A673 (cell line): Measurements from ENCODE around the gene MYL6B. TPM values are rescaled to one million over a fixed set of nuclear protein-coding genes. Genes with fewer than 3 reads are reported as not detected.

Experiments used
- BruUV-seq: library from RNA; stranded (reverse); fragments of 400-500 nt; replicated peaks from 2 replicates; lab custom pipeline; 2021; lab: Mats Ljungman, UMichigan
- CTCF ChIA-PET: fragments of 300-600 bp; sonication (Branson Sonifier 250); formaldehyde crosslinking; loops from one replicate; lab custom pipeline; 2022; ENCODE audit warnings: antibody characterized with exemption; lab: Charles Lee
- POLR2A ChIA-PET: fragments of 300-600 bp; sonication (Branson Sonifier 250); formaldehyde crosslinking; loops from one replicate; lab custom pipeline; 2022; ENCODE audit warnings: antibody characterized with exemption; ENCODE audit not compliant: low non-redundant PET; lab: Charles Lee
- DNase-seq: peaks from one replicate; pipeline ENCODE4 v3.0.0-alpha.2; 2015; ENCODE audit warnings: low spot score
- H3K27ac ChIP-seq: fragments of 200-600 bp; sonication (generic); 2 replicates; pipeline ENCODE4 v1.5.1; 2016; ENCODE audit warnings: mixed run types, low read depth, mild to moderate bottlenecking, mixed read lengths, antibody characterized with exemption, low read length; ENCODE audit not compliant: poor library complexity, severe bottlenecking
- H3K27me3 ChIP-seq: fragments of 200-600 bp; sonication (generic); replicated peaks from 2 replicates; pipeline ENCODE4 v1.6.1; 2017; ENCODE audit warnings: mixed run types, low read depth, mild to moderate bottlenecking, mixed read lengths, antibody characterized with exemption, low read length; ENCODE audit not compliant: insufficient read depth, poor library complexity
- H3K36me3 ChIP-seq: fragments of 200-600 bp; sonication (generic); 2 replicates; pipeline ENCODE4 v1.6.1; 2016; ENCODE audit warnings: mixed run types, mild to moderate bottlenecking, mixed read lengths, antibody characterized with exemption, low read length; ENCODE audit not compliant: insufficient read depth, poor library complexity, severe bottlenecking
- H3K4me1 ChIP-seq: fragments of 200-600 bp; sonication (generic); 2 replicates; pipeline ENCODE4 v1.6.1; 2017; ENCODE audit warnings: mixed run types, mild to moderate bottlenecking, mixed read lengths, antibody characterized with exemption, low read length; ENCODE audit not compliant: insufficient read depth, poor library complexity, severe bottlenecking
- H3K4me3 ChIP-seq: fragments of 200-600 bp; sonication (generic); 2 replicates; pipeline ENCODE4 v1.5.1; 2016; ENCODE audit warnings: low read depth, mixed run types, mild to moderate bottlenecking, mixed read lengths, low read length; ENCODE audit not compliant: poor library complexity, severe bottlenecking
- H3K9me3 ChIP-seq: fragments of 200-600 bp; sonication (generic); 2 replicates; pipeline ENCODE4 v1.6.1; 2016; ENCODE audit warnings: mixed run types, low read depth, mild to moderate bottlenecking, mixed read lengths, antibody characterized with exemption, low read length; ENCODE audit not compliant: poor library complexity, severe bottlenecking
- CTCF ChIP-seq: fragments of 300-800, 200-600 bp; sonication (generic); conservative IDR thresholded peaks from 2 replicates; pipeline ENCODE4 v1.5.1; 2017; ENCODE audit warnings: low read depth, mild to moderate bottlenecking, antibody characterized with exemption, low read length, moderate library complexity, mixed read lengths
- EZH2 ChIP-seq: fragments of 200-600 bp; sonication (generic); IDR thresholded peaks from 2 replicates; pipeline ENCODE4 v1.6.1; 2017; ENCODE audit warnings: borderline replicate concordance, low read depth, mild to moderate bottlenecking, mixed read lengths, antibody characterized with exemption, low read length; ENCODE audit not compliant: poor library complexity, severe bottlenecking
- intact Hi-C: fragments of 100-400 bp; cut with micrococcal nuclease; formaldehyde crosslinking; loops from one replicate; pipeline ENCODE4 v1.10.0; 2022; ENCODE audit not compliant: unreplicated experiment
- total RNA-seq: library from RNA; stranded (reverse); gene quantifications from 2 replicates; pipeline ENCODE4 v1.2.3, GENCODE V29; 2021

MYL6B gene
- total RNA-seq, 1 experiment from 2014 or later, result 180 TPM

GRCh38 chr12:56124133-56124532, 28.3 kb upstream of the MYL6B start:
- peaks cover 21% of the 10 kb centered on the region for H3K36me3 ChIP-seq
- TF ChIP-seq EZH2, result no peak
- no peak for TF ChIP-seq CTCF
- DNase-seq, result no peak
- no peaks in the 10 kb centered on the region for H3K27me3 ChIP-seq
- ChIA-PET POLR2A (interaction anchor here (0.6 kb wide), 1 partner anchor 7 kb away, joined by 4 read pairs; the partner anchor contains the start of gene RPL41), CTCF (no interaction called here)
- H3K4me1 ChIP-seq, result peaks cover 30% of the 10 kb centered on the region
- BruUV-seq, result no TSS peak
- H3K9me3 ChIP-seq, result no peaks in the 10 kb centered on the region
- H3K4me3 ChIP-seq, result no peak overlapping the region
- H3K27ac ChIP-seq, result peak overlapping the region; percentile 8
- intact Hi-C loops, result no loop called here

- Histone ChIP-seq H3K9me3 (no peaks in the 10 kb centered on the region), H3K4me3 (no peak overlapping the region), H3K36me3 (peaks cover 18% of the 10 kb centered on the region), H3K27me3 (no peaks in the 10 kb centered on the region), H3K27ac (peak overlapping the region; percentile 76), H3K4me1 (peaks cover 21% of the 10 kb centered on the region)
- BruUV-seq, result no TSS peak
- ChIA-PET POLR2A (no interaction called here), CTCF (interaction anchor here (0.6 to 1.3 kb wide), 3 partner anchors 22 to 63 kb away, joined by 3 to 4 read pairs (median 3); partner anchors contain the start of gene SMARCC2)
- intact Hi-C loops, result loop anchor here (2.0 kb wide), 1 partner anchor 62 kb away; the partner anchor contains the start of gene SMARCC2
- TF ChIP-seq CTCF, result no peak
- no peak for TF ChIP-seq EZH2
- no peak for DNase-seq
Observed at GRCh38 chr12:56126732-56127239, 25.6 kb upstream of the MYL6B start.

GRCh38 chr12:56127485-56127887, 24.9 kb upstream of the MYL6B start:
- peaks cover 21% of the 10 kb centered on the region for H3K4me1 ChIP-seq
- H3K27me3 ChIP-seq, result no peaks in the 10 kb centered on the region
- POLR2A ChIA-PET, result interaction anchor here (0.5 to 0.7 kb wide), 3 partner anchors 25 to 374 kb away, joined by 3 to 6 read pairs (median 3); partner anchors contain the start of gene MYL6B
- H3K9me3 ChIP-seq, result no peaks in the 10 kb centered on the region
- CTCF ChIA-PET, result interaction anchor here (0.7 to 1.7 kb wide), 4 partner anchors 8 to 337 kb away, joined by 3 to 15 read pairs (median 8); partner anchors contain the start of genes SMARCC2 and ZC3H10
- BruUV-seq, result TSS peak; percentile 99
- no peak for DNase-seq
- no peak for TF ChIP-seq EZH2
- no peak for TF ChIP-seq CTCF
- peak overlapping the region; percentile 72 for H3K4me3 ChIP-seq
- intact Hi-C loops, result loop anchor here (2.0 kb wide), 1 partner anchor 61 kb away; the partner anchor contains the start of gene SMARCC2
- peaks cover 22% of the 10 kb centered on the region for H3K36me3 ChIP-seq
- H3K27ac ChIP-seq, result peak overlapping the region; percentile 76
